Dermis blood vessel endothelial cell (primary cell): ENCODE measurements around the gene CLOCK. TPM values are rescaled to one million over a fixed set of nuclear protein-coding genes. Genes with fewer than 3 reads are reported as not detected.

Experiments used
- DNase-seq: peaks from one replicate; pipeline ENCODE4 v3.0.0; 2010
- total RNA-seq: library from RNA; depleted of rRNA; stranded (reverse); fragments of >200 nt; gene quantifications from 2 replicates; pipeline ENCODE4 v1.2.3, GENCODE V29; 2014

The CLOCK gene
- total RNA-seq, 1 donor from 2014 or later: 20.3 TPM

- DNase-seq: no peak
Measured at GRCh38 chr4:55410431-55410830, 136.3 kb downstream of the CLOCK start.

- DNase-seq: peak; percentile 43
Measured at GRCh38 chr4:55409468-55410171, 137.1 kb downstream of the CLOCK start.

GRCh38 chr4:55407764-55408163 is 138.9 kb downstream of the CLOCK start:
- DNase-seq: no peak

- DNase-seq: no peak
Measured at GRCh38 chr4:55407119-55407518, 139.6 kb downstream of the CLOCK start.

- no peak for DNase-seq
Measured at GRCh38 chr4:55406545-55406944, 140.2 kb downstream of the CLOCK start.

- no peak for DNase-seq
Measured at GRCh38 chr4:55405073-55405472, 141.6 kb downstream of the CLOCK start.

GRCh38 chr4:55399581-55399980 is 147.1 kb downstream of the CLOCK start:
- DNase-seq: no peak

GRCh38 chr4:55398966-55399365 is 147.7 kb downstream of the CLOCK start:
- DNase-seq: peak; percentile 39

- peak; percentile 22 for DNase-seq
Measured at GRCh38 chr4:55398461-55398860, 148.2 kb downstream of the CLOCK start.

- peak; percentile 33 for DNase-seq
Measured at GRCh38 chr4:55397520-55398321, 149.0 kb downstream of the CLOCK start.

- peak; percentile 39 for DNase-seq
Measured at GRCh38 chr4:55397126-55397436, 149.6 kb downstream of the CLOCK start.

GRCh38 chr4:55396308-55397125 is 150.2 kb downstream of the CLOCK start:
- DNase-seq: peak; percentile 56

GRCh38 chr4:55395529-55396307 is 151.0 kb downstream of the CLOCK start, which contains the start of gene TMEM165:
Gene TMEM165 (plus strand): TSS chr4:55395957. CDS start chr4:55396190, 233 bp downstream.
- DNase-seq: peak; percentile 92

GRCh38 chr4:55395218-55395528 is 151.5 kb downstream of the CLOCK start:
- DNase-seq: no peak

GRCh38 chr4:55393461-55394320 is 153.0 kb downstream of the CLOCK start:
- DNase-seq: no peak

- no peak for DNase-seq
Measured at GRCh38 chr4:55386840-55387239, 159.9 kb downstream of the CLOCK start.

GRCh38 chr4:55386073-55386472 is 160.6 kb downstream of the CLOCK start:
- DNase-seq: peak; percentile 44

GRCh38 chr4:55385201-55385649 is 161.5 kb downstream of the CLOCK start:
- no peak for DNase-seq

- no peak for DNase-seq
Measured at GRCh38 chr4:55382488-55383003, 164.2 kb downstream of the CLOCK start.

- DNase-seq: no peak
Measured at GRCh38 chr4:55381502-55381901, 165.2 kb downstream of the CLOCK start.

GRCh38 chr4:55380576-55380975 is 166.1 kb downstream of the CLOCK start:
- DNase-seq: no peak
